Ammon's horn (tissue), 1 donor: ENCODE data around the gene XPO4.

ENCODE experiments used
- DNase-seq: peaks from one replicate; pipeline ENCODE4 v3.0.0-alpha.2; 2016; ENCODE audit warnings: low spot score

XPO4 gene

DNA sequence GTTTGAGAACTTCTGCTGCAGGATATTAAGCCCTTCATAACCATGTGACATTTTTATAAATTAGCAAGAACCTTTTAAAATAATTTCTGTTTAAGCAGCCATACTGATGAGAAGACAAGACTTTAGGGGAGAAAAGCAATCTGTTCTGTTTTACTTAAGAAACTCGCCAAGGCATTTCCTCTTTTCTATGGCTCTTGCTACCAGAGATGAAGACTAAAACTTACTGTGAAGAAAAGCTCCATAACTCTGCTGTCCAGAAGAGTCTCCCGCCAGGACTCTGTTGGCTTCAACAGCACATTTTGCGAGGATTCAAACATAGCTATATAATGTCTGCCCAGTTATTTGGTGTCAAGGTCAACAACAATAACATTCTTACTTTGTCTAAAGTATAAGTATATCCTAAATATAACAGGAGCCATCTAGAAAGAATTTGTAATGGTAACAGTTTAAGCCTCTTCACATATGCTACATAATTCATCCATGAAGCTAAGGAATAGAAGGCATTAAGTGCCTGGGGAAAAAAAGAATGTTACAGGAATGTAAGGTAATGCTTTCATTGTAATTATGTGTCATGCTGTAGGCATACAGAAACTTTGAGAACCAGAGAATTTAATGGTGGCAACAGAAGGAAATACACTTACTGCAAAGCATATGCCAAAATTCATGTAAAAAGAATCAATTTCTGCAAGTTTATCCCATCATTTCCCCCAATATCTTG is 75.5 kb downstream of the XPO4 start:
- no peak for DNase-seq

DNA sequence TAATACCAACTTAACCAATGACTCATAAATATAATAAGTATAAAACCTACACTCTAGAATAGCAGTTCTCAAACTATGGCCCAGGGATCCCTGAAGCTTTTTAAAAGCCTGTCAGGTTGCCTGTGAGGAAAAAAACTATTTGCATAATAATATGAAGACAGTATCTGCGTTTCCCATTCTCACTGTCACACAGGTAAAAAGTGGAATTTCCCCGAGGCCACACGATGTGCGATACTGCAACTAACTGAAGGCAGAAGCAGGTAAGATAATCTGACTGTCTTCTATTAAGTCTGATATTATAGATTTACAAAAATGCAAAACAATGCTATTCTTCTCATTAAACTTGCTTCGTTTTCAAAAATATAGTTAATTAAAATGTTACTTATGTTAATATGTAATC is 76.2 kb downstream of the XPO4 start:
- DNase-seq, result no peak

DNA sequence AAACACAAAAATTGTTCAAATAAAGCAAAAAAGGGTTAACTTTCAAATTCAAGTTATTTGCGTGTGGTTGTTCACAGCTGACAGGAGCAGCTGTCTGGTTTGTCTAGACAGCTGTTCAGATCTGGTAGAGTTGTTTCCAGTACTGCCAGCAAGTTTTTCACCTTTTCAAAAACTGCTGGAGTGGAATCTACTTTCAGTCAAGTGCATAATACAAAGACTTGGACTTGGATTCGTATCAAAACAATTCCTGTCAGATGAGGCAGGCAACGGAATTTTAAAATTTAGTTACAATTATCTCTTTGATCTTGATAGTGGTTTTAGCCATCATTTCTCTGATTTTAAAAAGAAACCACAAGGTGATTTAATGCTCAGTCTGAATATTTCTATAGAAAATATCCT is 77.1 kb downstream of the XPO4 start:
- DNase-seq, result no peak

DNA sequence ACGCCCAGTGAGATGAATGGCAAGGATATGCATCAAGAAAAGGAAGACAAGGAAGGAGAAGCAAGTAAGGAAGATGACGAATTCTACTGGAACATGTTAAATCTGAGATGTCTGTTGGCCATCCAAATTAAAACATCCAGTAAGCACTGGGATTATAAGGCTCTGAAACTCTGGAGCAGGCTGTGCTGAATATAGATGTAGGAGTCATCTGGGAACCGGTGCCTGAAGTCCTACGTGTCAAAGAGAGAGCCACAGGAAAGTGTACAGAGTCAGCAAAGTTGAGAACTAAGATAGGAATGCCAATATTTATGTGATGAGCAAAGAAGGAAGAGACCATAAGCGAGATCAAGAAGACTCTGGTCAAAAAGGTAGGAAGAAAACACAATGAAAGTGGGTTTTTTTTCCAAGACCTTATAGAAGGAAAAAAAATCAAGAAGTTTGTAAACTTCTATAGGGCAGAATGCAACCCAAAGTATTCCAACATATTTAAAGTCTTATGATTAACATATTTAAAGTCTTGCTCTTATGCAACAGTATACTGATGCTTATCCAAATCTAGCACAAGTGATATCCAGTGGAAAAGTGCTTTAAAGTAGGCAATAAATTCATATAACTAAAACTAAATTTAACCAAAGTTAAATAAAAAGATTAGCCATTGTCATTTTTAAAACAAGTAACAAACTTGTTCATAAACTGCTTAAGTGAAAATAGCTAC is 77.6 kb downstream of the XPO4 start:
- no peak for DNase-seq

DNA sequence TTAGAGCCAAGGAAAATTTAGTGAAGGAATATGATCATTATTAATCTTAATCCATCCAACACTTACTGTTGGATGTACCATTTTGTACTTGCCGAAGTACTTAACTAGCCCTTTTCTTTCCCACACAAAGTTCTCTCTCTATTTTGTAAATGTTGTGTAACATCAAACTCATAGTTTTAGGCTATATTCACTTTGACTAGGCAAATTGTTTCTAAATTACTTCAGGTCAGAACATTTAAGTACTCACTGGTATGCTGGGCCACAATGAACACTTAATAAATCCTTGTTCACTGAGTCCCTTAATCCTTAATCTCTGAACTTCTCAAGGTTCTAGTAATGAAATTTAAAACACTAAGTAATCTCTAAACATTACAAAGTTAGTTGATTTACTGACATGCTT is 79.5 kb downstream of the XPO4 start:
- DNase-seq, result no peak

DNA sequence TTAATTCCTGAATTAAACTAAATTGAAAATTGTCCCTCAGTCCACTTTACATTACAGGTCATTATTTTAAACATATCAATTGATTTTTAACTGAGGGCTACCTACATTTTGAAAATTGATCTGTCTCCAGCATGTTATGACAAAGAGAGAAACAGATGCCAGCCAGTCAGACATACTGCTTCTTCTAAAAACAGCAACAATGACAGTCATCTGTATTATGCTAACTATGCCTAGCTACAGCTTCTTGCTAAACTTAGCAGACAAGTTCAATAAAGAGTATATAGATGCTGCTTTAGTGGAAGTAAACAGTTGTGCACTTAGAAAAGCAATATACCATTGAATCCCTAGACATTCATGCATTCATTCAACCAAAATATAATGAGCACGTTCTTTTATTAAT is 80.1 kb downstream of the XPO4 start:
- DNase-seq, result no peak

DNA sequence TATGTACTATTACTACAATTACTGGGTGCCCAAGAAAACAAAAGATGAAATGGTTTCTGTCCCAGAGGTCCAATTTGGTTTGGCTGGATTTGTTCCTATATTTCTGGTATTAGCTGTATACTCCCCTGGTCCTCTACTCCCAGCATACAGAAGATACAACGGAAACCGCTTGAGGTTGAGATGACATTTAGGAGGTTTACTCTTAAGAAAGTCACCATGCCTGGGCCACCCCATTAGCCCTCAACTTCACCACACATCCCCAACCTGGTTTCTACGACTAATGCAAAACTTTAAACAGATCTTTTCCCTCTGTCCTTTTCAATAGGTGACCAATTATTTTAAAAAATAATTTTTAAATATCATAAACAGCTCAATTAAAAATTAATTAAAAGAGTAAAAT is 82.8 kb downstream of the XPO4 start:
- DNase-seq, result no peak

DNA sequence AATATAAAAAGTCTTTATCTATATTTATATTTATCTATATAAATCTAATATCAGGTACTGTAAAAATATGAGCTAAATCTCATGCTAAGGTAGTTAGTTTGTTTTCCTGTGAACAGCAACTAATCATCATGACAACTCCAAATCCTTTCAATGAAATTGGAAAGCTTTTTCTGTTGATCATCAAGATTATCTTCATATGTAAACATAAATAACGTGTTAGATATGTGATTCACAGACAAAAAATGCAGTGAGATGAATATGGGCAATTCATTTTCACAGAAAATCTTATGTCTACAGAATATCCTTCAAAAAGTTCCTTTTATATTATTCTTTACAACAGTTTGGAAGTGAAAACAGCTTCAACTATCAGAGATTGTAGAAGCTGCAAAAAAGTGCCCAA is 87.1 kb downstream of the XPO4 start:
- no peak for DNase-seq

DNA sequence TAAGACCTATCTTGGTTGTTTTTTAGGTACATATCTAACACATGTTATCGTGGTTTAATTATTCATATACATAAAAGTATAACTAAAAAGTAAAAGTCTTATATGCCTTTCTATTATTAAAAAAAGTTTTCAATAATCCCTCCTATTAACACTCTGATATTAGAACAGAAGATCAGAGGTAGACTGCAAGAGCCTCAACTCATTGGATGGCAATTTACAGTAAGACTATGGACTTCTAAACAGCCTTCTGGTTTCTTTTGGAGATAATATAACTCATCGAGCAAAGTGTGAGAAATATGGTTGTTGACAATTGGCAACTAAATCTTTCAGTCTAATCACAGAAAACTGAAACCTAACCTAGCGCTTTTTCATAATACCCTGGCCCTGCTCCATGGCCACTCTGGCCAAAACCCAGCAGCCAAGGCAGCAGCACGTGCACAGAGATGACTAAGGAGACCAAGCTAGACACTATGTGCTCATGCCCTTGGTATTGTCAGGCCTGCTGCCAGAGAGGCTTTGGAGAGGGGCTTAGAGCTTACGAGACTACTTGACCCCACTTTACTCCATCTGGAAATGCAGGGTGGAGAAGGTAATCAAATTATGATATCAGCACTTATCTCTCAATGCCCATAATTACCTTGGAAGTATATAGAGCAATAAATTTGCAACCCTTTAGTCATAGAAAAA is 88.2 kb downstream of the XPO4 start:
- DNase-seq, result no peak

DNA sequence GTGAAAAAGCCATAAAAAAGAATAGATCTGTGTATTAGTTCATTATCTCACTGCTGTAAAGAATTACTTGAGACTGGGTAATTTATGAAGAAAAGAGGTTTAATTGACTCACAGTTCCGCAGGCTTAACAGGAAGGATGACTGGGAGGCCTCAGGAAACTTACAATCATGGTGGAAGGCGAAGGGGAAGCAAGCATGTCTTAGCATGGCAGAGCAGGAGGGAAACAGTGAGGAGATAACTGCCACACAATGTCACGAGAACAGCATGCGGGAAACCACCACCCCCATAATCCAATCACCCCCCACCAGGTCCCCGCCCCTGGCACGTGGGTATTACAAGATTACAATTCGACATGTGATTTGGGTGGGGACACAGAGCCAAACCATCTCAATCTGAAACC is 89.7 kb downstream of the XPO4 start:
- no peak for DNase-seq

DNA sequence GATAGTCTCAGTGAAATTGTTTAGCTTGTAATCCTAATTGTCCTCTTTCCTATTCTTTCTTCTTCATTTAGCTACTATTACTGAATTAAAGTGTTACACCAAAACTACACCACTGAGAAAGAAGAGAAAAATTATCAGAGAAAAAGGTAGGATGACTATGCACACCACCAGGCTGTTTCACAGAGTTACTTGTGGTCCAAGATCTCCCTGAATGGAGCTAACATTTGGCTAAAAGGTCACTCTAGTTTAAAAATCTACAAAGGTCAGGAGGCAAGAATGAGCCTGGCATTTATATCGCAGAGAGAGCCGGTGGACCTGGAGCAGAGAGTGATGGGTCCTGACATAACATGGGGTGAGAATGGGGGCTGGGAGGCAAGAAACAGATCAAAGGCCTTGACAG is 91.7 kb downstream of the XPO4 start:
- DNase-seq, result no peak

DNA sequence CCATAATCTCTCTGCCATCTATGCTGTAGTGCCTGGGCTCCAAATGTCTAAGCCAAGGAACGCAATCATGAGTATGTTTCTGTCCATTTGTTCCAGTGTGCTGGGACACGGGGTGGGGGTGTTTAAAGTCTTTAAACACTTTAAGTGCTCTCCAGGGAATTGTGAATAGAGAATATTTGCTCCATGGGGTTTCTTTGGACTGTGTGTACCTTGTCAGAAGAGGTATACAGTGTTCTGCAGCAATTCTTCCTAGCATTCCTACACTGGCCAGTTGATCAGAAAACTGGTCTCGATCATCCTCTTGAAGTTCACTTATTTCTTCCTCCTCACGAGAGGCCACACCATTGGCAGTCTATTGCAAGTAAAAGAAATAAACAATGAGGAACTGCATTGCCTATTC is 93.7 kb downstream of the XPO4 start:
- DNase-seq, result no peak

DNA sequence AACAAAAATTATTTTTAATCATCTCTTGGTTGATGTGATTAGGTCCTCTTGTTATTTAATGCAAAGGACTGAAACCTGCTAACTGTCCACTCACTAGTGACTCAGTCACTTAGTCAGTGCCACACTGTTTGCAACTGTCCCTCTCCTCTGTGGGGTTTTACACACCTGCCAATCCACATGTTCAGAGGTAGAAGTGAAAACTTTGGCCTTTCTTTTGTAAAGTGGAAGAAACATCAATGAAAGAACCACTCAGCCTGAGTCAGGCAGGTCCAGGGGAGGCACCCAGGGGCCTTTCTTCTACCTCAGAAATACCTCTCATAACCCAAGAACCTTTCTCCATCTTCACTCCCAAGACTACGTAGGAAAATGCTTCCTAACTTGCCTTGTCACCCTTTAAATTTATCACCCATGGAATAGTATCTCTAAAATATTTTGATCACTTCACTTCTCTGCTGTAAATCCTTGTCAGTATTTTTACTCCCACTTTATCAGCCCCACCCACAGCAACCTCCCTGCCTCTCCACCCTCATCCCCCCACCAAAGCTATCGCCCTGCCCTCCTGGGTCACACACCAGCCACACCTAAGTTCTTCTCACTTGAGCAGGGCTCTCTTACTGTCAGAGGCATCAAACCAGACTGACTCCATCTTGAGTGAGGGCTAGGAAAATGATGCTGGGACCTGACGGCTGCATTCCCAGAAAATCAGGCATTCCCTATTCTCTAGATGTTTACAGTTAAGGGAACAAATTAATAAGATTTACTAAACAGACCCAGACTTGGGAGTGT is 99.2 kb downstream of the XPO4 start:
- no peak for DNase-seq

DNA sequence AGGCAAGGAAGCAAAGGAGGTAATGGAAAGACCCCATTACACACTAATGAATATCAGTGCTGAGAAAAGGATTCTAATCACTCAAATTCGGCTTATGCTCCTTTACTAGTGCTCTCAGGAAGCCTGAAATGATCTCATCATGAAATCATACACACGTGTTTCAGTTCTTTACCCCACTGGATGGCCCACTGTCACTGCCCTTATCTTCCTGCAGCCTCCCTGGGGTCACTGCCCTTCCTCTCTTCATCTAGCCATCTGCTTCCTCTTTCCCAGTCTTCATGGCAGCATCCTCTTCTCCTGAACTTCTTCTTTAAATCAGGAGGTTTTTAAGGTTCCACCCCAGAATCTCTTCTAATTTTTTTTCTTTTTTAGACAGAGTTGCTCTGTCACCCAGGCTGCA is 100.8 kb downstream of the XPO4 start:
- DNase-seq, result no peak

DNA sequence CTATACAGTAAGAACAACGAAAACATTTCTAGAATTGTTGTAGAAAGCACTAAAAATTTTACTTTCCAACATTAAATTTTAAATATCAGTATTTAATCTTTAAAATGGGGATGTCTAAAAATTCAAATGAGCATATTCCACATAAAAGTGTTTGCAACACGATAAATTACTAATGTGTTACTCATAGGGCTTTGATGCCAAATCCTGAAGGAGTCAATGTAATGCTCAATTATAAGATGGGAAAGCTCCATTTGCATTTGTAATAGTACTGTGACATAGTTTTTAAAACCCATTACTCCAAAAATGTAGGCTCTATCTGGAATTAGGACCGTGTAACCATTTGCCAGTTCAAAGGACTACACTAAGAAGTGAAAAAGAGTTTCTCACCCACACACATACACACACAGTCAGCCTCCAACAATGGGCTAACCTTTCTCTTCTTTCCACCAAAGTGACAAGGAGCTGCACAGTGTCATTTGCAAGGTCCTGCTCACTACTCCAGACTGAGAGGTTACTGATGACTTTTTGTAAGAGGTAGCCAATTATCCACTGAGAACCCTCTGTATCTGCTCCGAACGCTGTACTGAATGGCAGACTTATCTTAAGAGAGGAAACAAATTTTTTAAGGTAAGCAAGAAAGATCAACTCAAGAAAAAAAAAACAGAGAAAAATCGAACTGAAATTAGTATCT is 102.7 kb downstream of the XPO4 start:
- DNase-seq, result no peak

DNA sequence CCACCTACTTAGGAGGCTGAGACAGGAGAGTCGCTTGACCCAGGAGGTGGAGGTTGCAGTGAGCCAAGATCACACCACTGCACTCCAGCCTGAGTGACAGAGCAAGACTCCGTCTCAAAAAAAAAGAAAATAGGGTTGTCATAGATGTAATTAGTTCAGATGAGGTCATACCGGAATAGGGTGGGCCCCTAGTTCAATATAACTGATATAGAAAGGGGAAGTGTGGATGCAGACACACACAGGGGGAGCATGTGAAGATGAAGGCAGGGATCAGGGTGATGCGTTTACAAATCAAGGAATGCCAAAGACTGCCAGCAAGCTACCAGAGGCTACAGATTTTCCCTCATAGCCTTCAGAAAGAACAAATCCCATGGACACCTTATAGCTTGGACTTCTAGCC is 104.5 kb downstream of the XPO4 start:
- DNase-seq, result no peak

DNA sequence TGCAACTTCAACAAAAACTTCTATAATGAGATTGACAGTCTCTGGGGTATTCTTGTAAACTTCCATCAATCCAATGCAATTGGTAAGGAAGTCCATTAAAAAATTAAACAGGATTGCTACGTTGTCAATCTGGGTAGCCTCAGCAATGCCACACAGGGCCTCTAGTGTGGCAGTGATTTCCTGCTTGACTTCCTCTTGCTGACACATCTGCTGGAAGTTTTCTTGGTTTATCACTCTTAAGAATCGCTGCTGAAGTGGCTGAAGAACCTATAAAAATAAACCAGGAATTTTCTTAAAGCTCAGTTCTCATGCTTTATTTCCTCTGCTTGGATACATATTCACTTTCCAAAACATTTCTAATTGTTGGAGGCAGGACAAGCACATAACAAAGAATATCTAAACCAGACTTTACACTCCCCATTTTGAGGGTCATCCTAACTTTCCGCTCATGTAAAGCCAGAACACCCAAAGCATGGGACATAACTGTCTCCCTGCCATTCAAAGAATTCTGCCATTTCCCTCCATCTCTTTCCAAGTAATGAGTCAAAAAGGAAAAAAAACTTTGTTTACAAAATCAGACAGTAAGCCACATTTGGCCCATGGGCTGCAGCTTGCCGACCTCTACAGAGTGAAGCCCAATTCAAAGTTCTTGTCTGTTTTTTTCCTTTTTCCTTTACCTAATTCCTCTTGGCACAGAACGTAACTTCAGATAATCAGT is 105.6 kb downstream of the XPO4 start:
- no peak for DNase-seq

DNA sequence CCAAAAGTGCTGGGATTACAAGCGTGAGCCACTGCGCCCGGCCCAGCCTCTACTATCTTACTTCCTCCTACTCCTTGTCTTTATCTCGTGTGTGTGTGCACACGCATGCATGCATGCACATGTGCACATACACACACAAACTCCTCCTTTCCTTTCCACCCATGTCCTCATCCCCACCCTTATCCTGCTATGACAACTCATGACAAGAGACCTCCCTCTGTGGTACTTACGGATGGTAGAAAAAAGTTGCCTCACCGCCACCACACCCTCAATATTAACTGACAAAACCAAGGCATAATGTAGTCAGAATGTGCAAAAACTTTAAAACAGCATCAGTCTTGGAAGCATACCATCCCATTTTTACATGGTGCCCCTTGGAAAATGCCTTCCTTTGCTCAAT is 112.9 kb downstream of the XPO4 start:
- DNase-seq, result no peak

DNA sequence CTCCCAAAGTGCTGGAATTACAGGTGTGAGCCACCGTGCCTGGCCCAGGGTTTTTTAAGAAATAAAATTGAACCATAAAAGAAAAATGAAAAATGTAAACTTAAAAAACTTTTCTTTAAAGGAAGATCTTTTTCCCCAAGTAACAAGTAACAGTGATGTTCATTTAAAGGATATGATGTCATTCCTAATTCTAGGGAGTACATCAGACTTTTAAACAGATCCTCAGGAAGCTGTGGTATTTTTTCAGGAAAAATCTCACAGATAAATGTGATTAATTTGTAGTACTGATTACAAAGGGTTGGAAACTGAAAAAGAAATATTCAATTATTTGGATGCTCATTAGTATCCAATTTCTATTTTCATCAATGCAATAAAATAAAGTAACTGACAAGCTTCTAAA is 114.2 kb downstream of the XPO4 start:
- DNase-seq, result no peak

DNA sequence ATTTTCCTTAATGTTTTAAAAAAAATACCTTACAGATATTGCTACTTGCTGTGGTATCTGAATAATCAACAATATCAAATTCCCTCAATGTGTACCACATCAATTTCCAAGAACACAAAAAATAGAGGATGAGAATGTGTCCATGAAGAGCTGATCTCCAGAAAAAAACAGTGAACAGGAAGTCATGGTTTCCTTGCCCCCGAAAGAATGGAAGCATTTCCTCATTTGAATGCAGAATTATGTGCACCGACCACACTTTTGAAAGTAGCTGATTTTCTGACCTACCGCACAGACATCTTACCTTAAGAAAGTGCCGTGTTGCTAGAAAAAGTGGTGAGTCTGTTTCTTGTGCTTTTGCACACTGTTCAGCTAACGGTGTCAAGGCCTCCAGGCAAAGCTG is 115.4 kb downstream of the XPO4 start:
- DNase-seq, result no peak

DNA sequence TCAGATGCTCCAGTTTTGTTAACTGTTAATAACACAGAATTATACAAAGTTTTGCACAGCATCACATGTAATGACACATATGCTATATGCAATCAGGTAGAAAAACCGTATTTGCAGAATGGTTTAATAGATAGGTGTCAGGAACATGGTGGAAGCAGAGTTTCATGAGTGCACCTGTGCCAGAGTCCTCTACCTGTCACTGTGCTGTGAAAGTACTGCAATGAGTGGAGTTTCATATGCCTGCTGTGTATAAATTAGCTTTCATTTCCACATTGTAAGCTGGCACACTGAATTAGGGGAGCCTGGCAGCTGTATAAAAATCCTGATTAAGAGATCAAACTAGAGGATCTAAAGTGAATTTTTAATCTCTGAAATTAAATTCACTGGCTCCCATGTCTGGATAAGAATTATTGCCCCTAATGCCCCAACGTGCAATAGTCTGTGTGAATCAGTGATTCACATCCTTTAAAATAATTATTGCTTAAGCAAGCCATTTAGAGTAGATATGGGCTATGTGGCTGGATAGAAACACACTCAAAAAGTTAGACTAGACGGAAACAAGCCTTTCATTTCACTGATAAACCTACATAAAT is 120.3 kb downstream of the XPO4 start:
- DNase-seq, result no peak
